GM19395 (cell line): Measurements from ENCODE around the gene FURIN.
"Not testable (repeated sequence)": the region's sequence is repeated elsewhere in the genome, so short reads cannot be mapped to it uniquely, and the experiment has no call there.

Source experiments
- ATAC-seq: cut with Tn5 transposase; IDR thresholded peaks from one replicate; pipeline ENCODE4 v1.9.1; 2021; ENCODE audit warnings: mild to moderate bottlenecking, moderate library complexity; ENCODE audit not compliant: unreplicated experiment

The FURIN gene

GRCh38 chr15:90914305-90915080 is 46.1 kb downstream of the FURIN start:
- ATAC-seq: no peak

GRCh38 chr15:90915216-90915807 is 46.9 kb downstream of the FURIN start:
- ATAC-seq: no peak

GRCh38 chr15:90915808-90916440 is 47.5 kb downstream of the FURIN start:
- no peak for ATAC-seq

- ATAC-seq: no peak
These were observed 48.1 kb downstream of the FURIN start for GRCh38 chr15:90916461-90916860.

GRCh38 chr15:90917569-90917968 is 49.2 kb downstream of the FURIN start:
- no peak for ATAC-seq

GRCh38 chr15:90918034-90918788 is 49.8 kb downstream of the FURIN start:
- no peak for ATAC-seq

GRCh38 chr15:90918835-90919234 is 50.4 kb downstream of the FURIN start:
- ATAC-seq: no peak

- ATAC-seq: no peak
These were observed 53.5 kb downstream of the FURIN start for GRCh38 chr15:90921887-90922286.

GRCh38 chr15:90922712-90923322 is 54.4 kb downstream of the FURIN start:
- peak; percentile 83 for ATAC-seq

- ATAC-seq: peak; percentile 73
These were observed 56.0 kb downstream of the FURIN start for GRCh38 chr15:90924375-90924774.

- not testable (repeated sequence) for ATAC-seq
These were observed 58.4 kb downstream of the FURIN start for GRCh38 chr15:90926766-90927165.

GRCh38 chr15:90928106-90928505 is 59.7 kb downstream of the FURIN start:
- ATAC-seq: not testable (repeated sequence)

GRCh38 chr15:90929246-90930019 is 61.0 kb downstream of the FURIN start:
- no peak for ATAC-seq

- no peak for ATAC-seq
These were observed 62.6 kb downstream of the FURIN start for GRCh38 chr15:90930861-90931574.

- ATAC-seq: no peak
These were observed 63.1 kb downstream of the FURIN start for GRCh38 chr15:90931575-90931827.

- ATAC-seq: peak; percentile 56
These were observed 63.7 kb downstream of the FURIN start, which contains the start of gene HDDC3 for GRCh38 chr15:90931828-90932659. Gene HDDC3 (minus strand): TSS chr15:90932549. CDS start chr15:90932540, 9 bp downstream.

GRCh38 chr15:90932660-90932991 is 64.2 kb downstream of the FURIN start:
- no peak for ATAC-seq
